Measurements from ENCODE around the gene ABCC8. TPM values are rescaled to one million over a fixed set of nuclear protein-coding genes. Genes with fewer than 3 reads are reported as not detected.
A peak's percentile ranks its signal among the peaks of the same experiment; 100 is the strongest.

The ABCC8 gene
- total and polyA plus RNA-seq, 2 experiments from 2014 or later = 2.0 to 3.4 TPM

- H3K27ac ChIP-seq (ENCODE audit: low read depth) = no peak overlapping the region
- H2AFZ ChIP-seq = no peak overlapping the region
- Mint-ChIP-seq H3K9me3 (peaks cover 74% of the 10 kb centered on the region), H3K4me1 (no peaks in the 10 kb centered on the region), H3K27me3 (ENCODE audit: insufficient read depth, low read depth, poor library complexity) (peaks cover 2% of the 10 kb centered on the region), H3K36me3 (ENCODE audit: low read depth) (peaks cover 61% of the 10 kb centered on the region), H3K4me3 (no peak overlapping the region), H3K27ac (no peak overlapping the region)
- H4K20me1 ChIP-seq (replicated peaks; ENCODE audit: insufficient read depth) = no peaks in the 10 kb centered on the region
- H3F3A ChIP-seq (replicated peaks; ENCODE audit: low read depth) = no peaks in the 10 kb centered on the region
- peaks cover 9% of the 10 kb centered on the region; the same call in 1 of the 2 replicates for H3K36me3 ChIP-seq (ENCODE audit: insufficient read depth)
- H3K4me1 ChIP-seq (ENCODE audit: insufficient read depth) = no peaks in the 10 kb centered on the region
- no peak overlapping the region for H3K4me2 ChIP-seq
- no peak for ATAC-seq
- no peaks in the 10 kb centered on the region for H3K9me2 ChIP-seq (ENCODE audit: insufficient read depth)
- no peaks in the 10 kb centered on the region for H3K27me3 ChIP-seq (ENCODE audit: insufficient read depth)
- DNase-seq (ENCODE audit: low spot score) = peak; percentile 52
- no peaks in the 10 kb centered on the region for H3K79me2 ChIP-seq (replicated peaks; ENCODE audit: insufficient read depth)
- TF ChIP-seq ZNF331 (CRISPR knock-in tag; IDR thresholded peaks at IDR 0.05; ENCODE audit: low read depth) (no peak), EZH2 (IDR thresholded peaks at IDR 0.05; ENCODE audit: low read depth, unreplicated experiment) (no peak), ETS1 (IDR thresholded peaks at IDR 0.05) (no peak), CREB1 (CRISPR knock-in tag; IDR thresholded peaks at IDR 0.05; ENCODE audit: low read depth) (no peak), JUNB (IDR thresholded peaks at IDR 0.05; ENCODE audit: unreplicated experiment) (no peak), EZH2phosphoT487 (IDR thresholded peaks at IDR 0.05; ENCODE audit: unreplicated experiment) (no peak), REST (IDR thresholded peaks at IDR 0.05; ENCODE audit: unreplicated experiment) (no peak)
- no peak overlapping the region for H3K4me3 ChIP-seq
Measured at GRCh38 chr11:17371614-17372013, 105.0 kb downstream of the ABCC8 start.

- Histone ChIP-seq H3K4me3 (no peak overlapping the region), H3K4me1 (ENCODE audit: insufficient read depth) (no peaks in the 10 kb centered on the region), H3K4me2 (no peak overlapping the region), H3K79me2 (replicated peaks; ENCODE audit: insufficient read depth) (no peaks in the 10 kb centered on the region), H3F3A (replicated peaks; ENCODE audit: low read depth) (no peaks in the 10 kb centered on the region), H3K9me2 (ENCODE audit: insufficient read depth) (no peaks in the 10 kb centered on the region), H3K27me3 (ENCODE audit: insufficient read depth) (no peaks in the 10 kb centered on the region), H2AFZ (no peak overlapping the region), H3K36me3 (ENCODE audit: insufficient read depth) (peaks cover 9% of the 10 kb centered on the region; the same call in 1 of the 2 replicates), H3K27ac (ENCODE audit: low read depth) (no peak overlapping the region), H4K20me1 (replicated peaks; ENCODE audit: insufficient read depth) (no peaks in the 10 kb centered on the region)
- H3K27me3 Mint-ChIP-seq (ENCODE audit: insufficient read depth, low read depth, poor library complexity) = no peaks in the 10 kb centered on the region
- H3K4me3 Mint-ChIP-seq = no peak overlapping the region
- H3K9me3 Mint-ChIP-seq = peaks cover 66% of the 10 kb centered on the region
- H3K36me3 Mint-ChIP-seq (ENCODE audit: low read depth) = peaks cover 61% of the 10 kb centered on the region
- TF ChIP-seq CREB1 (CRISPR knock-in tag; IDR thresholded peaks at IDR 0.05; ENCODE audit: low read depth) (no peak), ZNF114 (CRISPR knock-in tag; IDR thresholded peaks at IDR 0.05) (no peak), EZH2 (IDR thresholded peaks at IDR 0.05; ENCODE audit: low read depth, unreplicated experiment) (no peak), REST (IDR thresholded peaks at IDR 0.05; ENCODE audit: unreplicated experiment) (no peak)
- no peak overlapping the region for H3K27ac Mint-ChIP-seq
- ATAC-seq (no peak), DNase-seq (ENCODE audit: low spot score) (no peak)
- H3K4me1 Mint-ChIP-seq = no peaks in the 10 kb centered on the region
Measured at GRCh38 chr11:17369684-17370243, 106.9 kb downstream of the ABCC8 start.
